ENCODE data around the gene PRXL2A. TPM values are rescaled to one million over a fixed set of nuclear protein-coding genes. Genes with fewer than 3 reads are reported as not detected.

The PRXL2A gene
- total RNA-seq, 1 donor from 2014 or later, result 197 TPM

DNA sequence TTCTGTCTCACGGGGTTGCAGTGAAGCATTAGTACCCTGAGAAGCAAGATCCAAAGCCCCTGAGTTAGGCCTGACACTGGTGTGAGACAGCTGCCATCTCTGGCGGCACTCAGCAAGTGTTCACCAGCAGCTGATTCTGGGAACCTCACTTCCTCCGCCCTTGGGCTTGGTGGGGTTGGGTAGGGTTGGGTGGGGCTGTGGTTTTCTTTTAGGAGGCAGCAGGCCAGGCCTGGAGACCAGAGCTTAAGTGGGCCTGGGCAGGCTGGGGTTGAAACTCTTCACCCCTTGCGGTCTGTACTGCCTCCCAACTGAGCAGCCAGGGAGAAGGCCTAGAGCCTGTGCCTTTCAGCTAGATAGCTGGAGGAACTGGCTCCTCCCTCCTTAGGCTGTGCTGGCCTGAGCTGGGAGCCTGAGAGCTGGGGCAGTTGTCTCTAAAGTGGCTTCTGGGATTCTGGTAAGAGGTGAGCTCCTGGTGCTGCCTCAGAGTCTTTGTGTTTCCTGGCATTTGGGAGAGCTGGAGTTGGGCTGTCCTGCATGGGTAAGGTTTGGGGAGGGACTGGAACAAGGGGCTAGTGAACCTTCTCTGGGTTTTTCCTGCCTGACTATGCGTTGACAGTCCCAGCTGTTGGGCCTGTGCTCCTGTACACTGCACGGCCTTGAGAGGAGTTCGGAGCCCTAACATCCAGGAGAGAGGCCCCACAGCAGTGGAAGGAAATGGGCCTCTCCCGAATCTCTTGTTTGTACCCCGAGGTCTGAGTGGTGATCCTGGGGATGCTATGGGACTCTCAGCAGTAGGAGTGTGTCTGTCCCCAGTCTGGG lies 50.9 kb downstream of the PRXL2A start:
- DNase-seq (ENCODE audit: extremely low read depth, low read depth, low spot score), result no peak

DNA sequence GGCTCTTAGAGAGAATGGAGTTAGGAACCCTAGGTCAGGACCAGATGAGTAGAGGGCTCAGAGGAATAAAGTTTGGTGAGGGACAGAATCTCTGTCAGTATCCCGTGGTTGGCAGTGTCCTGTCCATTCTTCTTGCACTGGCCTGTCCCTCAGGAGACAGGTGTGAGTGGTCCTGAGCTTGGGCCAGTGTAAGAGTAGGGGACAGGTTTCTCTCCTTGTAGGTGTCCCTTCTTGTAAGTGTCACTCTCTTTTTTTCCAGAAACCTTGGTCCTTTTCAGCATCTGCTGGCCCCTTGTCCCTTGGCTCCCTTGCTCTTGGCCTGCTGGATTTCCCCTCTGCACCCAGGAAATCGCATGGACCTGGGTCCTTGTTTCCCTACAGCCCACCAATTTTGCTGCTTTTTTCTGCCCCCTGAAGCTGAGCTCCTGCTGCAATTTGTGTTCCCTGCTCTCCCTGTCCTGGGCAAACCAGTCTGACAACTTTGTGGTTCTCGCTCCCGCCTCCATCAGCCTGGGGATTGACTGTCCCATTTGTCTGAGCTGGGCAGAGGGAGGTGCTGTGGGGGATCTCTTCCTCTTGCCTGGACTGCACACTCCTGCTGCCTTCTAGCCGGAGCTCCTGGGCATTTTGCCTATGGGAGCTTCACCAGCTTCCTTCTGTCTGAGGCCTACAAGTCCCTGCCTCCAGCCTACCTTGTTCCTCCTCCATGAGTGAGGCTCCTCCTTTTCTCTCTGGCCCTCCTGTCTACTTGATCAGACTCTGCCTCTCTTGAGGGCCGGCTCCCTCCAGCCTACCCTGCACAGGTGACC lies 52.3 kb downstream of the PRXL2A start:
- DNase-seq (ENCODE audit: extremely low read depth, low read depth, low spot score), result no peak

DNA sequence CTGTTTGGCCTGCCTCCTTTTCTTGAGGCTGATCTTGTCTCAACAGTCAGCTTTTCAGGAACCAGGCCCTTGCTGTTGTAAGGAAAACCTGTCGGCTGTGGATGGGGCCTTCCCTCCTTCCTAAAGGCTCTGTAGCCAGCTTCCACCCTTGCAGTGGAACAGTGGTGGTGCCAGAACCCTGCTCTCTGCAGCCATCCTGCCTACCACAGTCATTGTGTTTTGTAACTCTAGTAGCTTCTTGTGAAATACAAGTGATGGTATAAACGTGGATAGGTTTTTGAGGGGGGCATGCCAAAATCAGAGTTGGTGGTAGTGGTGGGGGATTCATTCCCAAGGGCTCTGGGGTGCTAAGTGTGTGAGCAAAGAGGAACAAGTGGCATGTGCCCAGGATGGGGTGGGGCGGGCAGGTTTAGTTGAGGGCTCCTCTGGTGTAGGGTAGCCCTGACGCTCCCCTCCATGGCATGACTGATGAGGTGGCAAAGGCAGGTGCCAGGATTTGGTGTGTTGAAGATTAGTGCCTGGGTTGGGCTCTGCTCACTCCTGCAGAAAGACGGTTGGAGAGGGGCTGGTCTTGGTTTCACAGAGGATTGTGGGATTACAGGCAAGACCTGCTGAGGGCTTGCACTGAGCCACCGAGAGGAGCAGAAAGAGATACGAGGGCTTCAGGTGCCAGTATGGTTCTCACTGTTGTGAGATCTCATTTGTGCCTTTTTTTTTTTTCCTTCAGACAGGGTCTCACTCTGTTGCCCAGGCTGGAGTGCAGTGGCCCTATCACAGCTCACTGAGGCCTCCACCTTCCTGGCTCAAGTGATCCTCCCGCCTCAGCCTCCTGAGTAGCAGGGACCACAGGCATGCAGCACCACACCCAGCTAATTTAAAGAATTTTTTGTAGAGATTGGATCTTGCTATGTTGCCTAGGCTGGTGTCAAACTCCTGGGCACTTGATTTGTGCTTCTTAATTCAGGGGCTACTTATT lies 53.1 kb downstream of the PRXL2A start:
- no peak for DNase-seq (ENCODE audit: extremely low read depth, low read depth, low spot score)

DNA sequence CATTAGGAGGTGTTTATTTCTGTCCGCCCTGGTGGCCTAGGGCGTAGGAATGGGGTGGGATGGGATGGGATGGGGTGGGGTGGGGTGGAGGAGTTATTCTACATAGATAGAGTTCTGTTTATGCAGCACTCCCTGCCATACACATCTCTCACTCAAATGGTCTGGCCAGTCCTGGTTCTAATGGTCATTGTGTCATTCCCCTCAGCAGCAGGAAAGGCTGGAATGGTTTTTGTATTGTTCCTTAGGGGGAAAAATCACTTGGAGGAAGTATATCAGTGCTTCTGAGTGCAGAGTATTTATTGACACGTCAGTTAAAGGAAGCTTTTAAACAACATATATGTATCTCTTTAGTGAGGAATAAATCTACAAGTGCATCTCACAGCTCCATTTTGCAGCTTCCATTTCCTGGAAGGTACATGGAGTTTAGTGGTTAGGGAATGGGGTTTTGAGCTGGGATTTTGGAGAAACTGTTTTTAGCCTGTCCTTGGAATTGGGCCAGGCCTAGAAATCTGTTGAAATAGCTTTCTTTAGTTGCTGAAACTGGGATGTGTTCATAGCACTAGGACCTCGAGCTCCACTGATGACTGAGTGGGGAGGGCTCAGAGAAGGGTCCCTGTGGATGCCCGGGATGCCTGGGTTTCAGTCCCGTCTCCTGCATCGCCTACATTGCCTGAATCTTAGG lies 54.1 kb downstream of the PRXL2A start:
- DNase-seq (ENCODE audit: extremely low read depth, low read depth, low spot score), result no peak

DNA sequence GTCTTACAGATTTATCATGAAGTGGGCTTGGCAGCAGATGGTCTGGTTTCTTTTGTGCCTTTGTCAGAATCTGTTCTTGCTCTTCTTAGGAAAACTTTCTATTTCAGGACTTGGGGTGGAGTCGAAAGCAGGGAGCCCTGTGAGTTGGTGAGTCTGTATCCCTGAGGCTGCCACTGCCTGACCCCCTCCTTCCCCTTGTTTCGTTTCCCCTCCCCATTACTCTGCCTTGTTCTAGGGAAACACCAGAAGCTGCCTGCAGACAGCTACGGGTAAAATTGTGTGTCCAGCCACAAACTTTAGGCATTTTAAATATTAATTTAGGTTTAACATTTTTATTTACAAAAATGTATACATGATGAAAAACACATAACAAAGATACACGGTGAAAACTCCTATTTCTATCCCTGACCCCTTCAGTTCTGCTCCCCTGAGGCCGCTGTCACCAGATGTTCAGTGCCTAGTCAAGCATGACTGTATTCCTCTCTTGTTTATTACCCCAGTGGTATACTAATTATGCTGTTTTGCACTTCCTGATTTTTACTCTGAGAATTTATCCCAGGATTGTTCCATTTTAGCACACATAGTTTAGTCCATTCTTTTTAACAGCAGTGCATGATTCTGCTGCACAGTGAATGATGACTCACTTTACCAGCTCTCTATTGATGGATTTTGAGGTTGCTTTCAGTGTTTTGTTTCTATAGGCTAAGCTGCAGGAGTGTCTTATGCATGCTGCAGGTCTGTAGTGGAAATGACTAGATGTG lies 54.8 kb downstream of the PRXL2A start:
- no peak for DNase-seq (ENCODE audit: extremely low read depth, low read depth, low spot score)

DNA sequence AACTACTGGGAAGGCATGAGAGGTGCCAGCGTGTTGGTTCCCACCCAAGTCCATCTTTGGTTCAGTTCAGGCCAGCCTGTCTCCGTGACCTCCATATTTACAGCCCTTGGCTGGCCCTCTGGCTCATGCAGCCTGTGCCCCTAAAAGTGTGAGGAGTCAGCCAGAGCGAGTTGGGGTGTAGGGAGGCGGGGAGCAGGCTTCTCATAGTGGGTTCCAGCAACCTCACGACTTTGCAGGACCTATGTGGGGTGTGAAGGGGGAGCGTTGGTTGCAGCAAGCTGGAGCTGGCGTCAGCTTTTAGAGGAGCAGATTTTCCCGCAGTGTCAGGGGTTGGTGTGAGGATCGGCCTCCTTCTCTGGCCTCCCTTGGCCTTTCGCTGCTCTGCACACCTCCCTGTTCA lies 55.5 kb downstream of the PRXL2A start:
- no peak for DNase-seq (ENCODE audit: extremely low read depth, low read depth, low spot score)

DNA sequence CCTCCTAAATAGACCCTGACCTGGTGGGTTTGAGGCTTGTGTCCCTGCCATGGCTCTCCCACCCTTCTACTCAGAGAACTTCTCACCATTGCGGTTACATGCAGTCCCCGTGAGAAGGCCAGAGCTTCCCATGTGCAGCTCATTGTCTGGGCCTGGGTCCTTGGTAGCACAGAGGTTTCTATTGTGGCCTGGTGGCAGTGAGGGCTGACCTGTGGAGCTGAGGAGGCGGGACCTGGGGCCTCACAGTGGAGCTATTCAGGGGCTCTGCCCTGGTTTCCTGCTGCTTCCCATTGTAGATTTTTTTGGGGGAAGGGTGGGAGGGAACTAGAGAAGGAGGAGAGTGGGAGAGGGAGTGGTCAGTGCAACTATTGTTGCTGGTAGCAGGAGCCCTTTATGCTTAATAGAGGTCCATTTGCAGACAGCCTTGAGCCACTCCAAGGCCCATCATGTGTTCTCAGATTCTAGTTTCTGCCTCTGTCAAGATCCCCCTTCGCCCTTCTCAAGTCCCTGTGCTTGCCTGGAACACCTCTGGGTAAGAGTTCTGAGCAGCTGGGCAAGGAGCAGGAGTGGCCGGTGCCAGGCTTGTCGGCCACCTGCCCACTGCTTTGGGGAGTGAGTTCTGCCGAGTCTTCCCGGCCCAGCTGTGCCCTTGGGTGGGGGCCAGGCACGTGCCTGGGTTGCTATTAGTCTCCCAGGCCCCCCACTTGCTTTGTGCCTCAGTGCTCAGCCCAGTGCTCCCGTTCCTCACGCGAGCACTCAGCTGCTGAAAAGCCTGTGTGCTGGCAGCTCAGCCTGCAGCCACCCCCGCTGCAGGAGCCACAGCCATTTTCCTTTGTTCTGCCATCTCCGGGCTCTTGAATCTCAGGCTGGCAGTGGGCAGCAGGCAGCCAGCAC lies 56.5 kb downstream of the PRXL2A start:
- no peak for DNase-seq (ENCODE audit: extremely low read depth, low read depth, low spot score)

DNA sequence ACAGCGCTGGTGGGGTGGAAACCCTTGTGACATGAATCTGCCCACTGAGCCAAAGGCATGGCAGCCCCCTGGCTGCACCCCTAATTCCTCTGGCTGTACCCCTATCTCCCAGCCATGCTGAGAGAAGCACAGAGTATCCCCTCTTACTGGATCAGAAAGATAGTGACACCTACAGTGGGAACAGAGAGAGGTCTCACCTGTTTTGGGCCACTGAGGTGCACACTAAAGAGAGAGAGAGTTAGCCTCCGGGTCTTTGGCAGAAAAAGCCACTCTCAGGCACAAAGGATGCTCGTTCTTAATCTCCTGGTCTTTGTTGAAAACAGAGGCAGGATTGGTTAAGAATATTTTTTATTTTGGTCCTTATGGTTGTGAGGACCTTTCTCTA lies 57.1 kb downstream of the PRXL2A start:
- DNase-seq (ENCODE audit: extremely low read depth, low read depth, low spot score), result no peak

DNA sequence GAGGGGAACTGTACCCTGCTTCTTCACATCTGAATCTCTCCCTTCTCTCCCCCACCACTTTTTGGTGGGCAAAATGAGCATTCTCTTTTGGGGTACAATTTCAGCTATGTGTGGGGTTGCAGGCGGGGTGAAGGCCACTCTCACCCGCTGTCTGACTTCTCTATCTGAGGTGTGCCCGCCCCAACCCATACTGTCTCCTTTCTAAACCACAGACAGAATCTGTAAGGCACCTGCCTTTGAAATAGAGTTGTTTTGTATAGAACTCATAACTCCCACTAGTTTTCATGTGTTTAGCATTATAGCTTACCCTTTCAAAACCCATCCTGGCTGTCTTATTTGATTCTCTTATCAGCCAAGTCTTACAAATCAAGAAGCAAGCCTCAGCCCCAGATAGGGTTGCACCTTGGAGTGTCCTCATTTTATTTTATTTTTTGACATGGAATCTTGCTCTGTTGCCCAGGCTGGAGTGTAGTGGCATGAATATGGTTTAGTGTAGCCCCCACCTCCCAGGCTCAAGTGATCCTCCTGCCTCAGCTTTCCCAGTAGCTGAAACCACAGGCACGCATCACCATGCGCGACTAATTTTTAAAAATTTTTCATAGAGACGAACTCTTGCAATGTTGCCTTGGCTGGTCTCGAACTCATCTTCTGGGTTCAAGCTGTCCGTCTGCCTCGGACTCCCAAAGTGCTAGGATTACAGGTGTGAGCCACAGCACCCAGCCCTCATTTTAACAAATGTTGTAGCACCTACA lies 57.7 kb downstream of the PRXL2A start:
- DNase-seq (ENCODE audit: extremely low read depth, low read depth, low spot score), result no peak

DNA sequence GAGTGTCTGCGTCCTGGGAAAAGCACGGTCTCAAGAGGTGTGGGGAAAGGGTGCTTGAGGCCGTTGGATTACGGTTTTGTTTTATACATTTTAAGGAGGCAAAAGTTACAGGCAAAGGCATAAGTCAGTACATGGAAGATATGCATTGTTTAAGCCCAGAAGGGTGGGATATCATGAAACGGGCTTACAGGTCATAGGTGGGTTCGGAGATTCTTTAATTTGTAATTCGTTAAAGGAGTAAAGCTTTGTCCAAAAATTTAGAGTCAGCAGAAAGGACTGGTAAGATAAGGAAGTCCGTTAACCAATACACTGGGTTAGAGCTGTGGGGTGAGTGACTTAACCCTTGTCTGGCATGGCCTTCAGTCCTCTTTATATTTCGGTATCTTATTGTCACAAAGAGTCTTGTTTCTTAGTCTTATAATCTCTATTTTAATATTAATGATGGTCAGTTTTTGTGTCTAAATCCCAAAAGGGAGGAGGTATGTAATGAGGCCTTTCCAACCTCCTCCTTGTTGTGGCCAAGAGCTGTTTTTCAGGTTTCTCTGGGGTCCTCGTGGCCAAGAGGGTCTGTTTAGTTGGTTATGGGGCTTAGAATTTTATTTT lies 58.5 kb downstream of the PRXL2A start:
- no peak for DNase-seq (ENCODE audit: extremely low read depth, low read depth, low spot score)

DNA sequence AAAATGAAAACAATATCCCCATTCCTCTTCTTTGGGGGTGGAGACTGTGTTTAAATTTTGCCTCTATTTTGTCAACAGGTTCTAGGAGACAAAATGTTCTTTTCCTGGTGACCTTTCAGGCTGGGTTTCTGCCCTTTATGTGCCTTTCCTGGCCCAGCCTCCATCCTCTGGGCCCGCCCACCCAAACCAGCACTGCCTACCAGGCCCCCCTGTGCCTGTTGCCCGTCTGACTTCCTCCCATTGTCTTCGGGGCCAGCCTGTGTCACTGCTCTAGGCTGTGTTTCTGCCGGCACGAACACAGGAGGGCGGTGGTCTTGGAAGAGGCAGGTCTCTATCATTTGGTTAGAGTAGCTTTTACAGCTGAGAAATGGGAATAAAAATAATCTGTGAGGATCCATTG lies 59.7 kb downstream of the PRXL2A start:
- DNase-seq (ENCODE audit: extremely low read depth, low read depth, low spot score), result no peak

DNA sequence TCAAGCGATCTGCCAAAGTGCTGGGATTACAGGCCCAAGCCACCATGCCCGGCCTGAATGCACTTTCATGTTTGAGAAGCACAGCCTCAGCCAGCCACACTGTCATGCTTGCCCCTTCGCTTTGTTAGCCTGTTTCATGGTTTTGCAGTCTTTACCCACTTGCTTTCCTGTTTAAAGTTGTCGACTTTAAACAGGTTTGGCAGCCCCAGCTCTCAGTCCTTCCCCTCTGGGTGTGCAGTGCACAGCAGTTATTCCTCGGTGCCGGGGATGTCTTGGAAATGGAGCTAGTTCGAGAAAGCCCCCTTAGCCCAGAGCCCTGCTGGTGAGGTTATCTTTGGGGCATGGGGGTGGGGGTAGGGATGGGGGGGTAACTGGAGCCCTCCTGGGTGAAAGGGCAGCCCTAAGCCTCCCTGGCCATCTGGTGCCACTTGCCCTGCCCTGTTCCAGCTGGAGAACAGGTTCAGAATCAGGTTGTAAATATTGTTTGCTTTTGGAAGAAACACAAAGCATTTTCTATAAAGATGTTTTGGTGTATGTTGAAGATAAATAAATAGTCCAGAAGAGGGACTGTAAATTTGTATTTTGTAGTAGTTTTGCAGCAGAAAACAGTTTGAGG lies 60.6 kb downstream of the PRXL2A start:
- DNase-seq (ENCODE audit: extremely low read depth, low read depth, low spot score), result no peak

DNA sequence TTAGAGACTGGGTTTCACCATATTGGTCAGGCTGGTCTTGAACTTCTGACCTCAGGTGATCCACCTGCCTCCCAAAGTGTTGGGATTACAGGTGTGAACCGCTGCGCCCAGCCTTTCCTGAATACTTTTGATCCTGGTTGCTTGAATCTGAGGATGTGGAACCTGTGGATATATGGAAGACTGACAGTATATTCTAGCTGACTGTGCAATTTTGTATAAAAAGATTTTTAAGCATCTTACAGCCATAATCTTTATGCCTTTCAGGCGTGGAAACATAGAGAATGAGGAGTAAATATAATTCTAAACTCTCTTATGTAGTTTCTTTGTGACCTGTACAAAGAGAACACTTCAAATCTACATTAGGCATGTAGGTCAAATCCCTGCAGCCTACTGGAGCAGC lies 61.9 kb downstream of the PRXL2A start:
- no peak for DNase-seq (ENCODE audit: extremely low read depth, low read depth, low spot score)

DNA sequence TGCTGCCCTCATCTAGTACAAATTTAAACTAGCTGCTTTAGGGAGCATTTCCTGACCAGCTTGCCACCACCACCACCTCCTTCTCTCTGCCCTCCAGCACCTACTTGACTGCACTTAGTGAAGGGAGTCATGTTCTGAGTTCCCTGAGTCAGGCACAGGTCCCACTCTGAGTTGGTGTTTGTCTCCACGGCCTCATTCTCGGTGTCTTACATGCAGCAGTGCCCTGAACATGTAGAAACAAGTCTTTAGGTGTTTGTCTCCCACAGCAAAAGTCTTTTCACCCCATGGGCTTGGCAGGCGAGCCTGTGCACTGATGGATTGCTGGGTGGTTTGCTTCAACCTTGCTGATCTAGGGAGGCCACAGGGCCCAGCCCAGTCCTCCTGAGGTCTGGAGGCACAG lies 62.6 kb downstream of the PRXL2A start:
- no peak for DNase-seq (ENCODE audit: extremely low read depth, low read depth, low spot score)

DNA sequence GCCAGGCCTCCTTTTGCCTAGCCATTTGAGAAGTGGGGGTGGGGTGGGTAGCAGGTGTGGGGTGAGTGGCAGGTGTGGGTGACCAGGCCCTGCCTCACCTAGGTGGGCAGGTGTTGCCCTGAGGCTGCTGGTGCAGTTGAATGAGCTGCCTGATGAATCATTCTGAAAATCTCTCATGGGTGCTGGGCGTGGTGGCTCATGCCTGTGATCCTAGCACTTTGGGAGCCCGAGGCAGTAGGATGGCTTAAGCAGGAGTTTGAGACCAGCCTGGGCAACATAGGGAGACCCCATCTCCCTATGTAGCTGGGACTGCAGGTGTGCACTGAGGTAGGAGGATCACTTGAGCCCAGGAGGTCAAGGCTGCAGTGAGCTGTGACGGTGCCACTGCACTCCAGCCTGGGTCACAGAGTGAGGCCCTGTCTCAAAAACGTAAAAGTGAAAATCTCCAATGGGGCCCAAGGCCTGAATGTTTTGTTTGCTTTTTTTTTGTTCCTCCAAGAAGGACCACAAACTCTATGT lies 63.4 kb downstream of the PRXL2A start:
- DNase-seq (ENCODE audit: extremely low read depth, low read depth, low spot score), result no peak

DNA sequence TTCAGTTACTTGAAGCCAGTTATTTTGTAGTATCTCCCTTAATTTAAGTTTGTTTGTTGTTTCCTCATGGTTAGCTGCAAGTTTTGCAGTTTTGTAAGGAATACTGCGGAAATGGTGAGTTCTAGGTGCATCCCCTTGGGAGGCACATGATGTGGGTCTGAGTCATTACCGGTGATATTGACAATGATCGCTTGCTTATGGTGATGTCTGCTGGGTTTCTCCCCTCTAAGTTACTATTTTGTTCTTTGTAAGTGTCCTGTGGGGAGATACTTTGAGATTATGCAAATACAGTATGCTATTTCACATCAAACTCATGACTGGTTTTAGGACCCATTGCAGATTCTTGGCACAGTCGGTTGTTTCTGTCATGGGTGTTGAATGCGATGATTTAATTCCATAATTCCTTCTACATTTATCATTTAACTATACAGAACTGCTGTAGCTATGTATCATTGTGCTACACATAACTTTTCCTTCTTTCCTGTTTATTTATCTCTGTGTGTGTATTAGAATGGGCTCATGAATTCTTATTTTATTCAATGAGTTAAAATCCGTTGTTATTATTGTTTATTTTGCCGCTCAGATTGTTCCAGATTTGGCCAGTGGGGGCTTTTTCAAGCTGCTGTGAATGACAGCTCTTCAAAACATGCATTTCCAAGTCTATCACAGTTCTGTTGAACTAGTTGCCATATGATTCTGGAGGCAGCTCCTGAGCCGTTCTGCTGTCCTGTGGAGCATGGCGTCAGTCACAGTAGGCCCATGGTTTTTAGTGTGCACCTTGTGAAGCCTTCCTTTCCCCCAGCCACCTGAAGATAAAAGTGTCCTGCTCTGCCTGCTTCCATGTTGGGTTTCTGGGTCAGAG lies 64.1 kb downstream of the PRXL2A start:
- DNase-seq (ENCODE audit: extremely low read depth, low read depth, low spot score), result peak; percentile 61

All from glomerular endothelial cell (primary cell).